H9 (cell line): ENCODE measurements around the gene ITIH5. TPM values are rescaled to one million over a fixed set of nuclear protein-coding genes. Genes with fewer than 3 reads are reported as not detected.

Experiments used
- DNase-seq: peaks from one replicate; pipeline ENCODE4 v3.0.0-alpha.2; 2017
- H2AFZ ChIP-seq: one replicate; pipeline ENCODE4 v1.6.1; 2013; ENCODE audit warnings: mild to moderate bottlenecking, low read length, control low read depth, moderate library complexity
- H2AK5ac ChIP-seq: 2 replicates; pipeline ENCODE4 v1.6.1; 2013; ENCODE audit warnings: low read length, control low read depth, mixed read lengths; ENCODE audit not compliant: insufficient read length
- H2BK120ac ChIP-seq: one replicate; pipeline ENCODE4 v1.6.1; 2013; ENCODE audit warnings: low read depth, mild to moderate bottlenecking, low read length, control low read depth, inconsistent platforms; ENCODE audit not compliant: poor library complexity, severe bottlenecking
- H2BK12ac ChIP-seq: 2 replicates; pipeline ENCODE4 v1.6.1; 2013; ENCODE audit warnings: low read length, control low read depth, mixed read lengths, low read depth; ENCODE audit not compliant: insufficient read length
- H2BK15ac ChIP-seq: 2 replicates; pipeline ENCODE4 v1.6.1; 2013; ENCODE audit warnings: low read depth, low read length, control low read depth
- H2BK20ac ChIP-seq: one replicate; pipeline ENCODE4 v1.6.1; 2013; ENCODE audit warnings: low read depth, mild to moderate bottlenecking, low read length, control low read depth, inconsistent platforms; ENCODE audit not compliant: poor library complexity, severe bottlenecking
- H2BK5ac ChIP-seq: 2 replicates; pipeline ENCODE4 v1.6.1; 2013; ENCODE audit warnings: low read length, control low read depth, mixed read lengths; ENCODE audit not compliant: insufficient read length
- H3K14ac ChIP-seq: 2 replicates; pipeline ENCODE4 v1.6.1; 2013; ENCODE audit warnings: low read length, control low read depth; ENCODE audit not compliant: insufficient read depth
- H3K18ac ChIP-seq: 2 replicates; pipeline ENCODE4 v1.6.1; 2013; ENCODE audit warnings: low read depth, mild to moderate bottlenecking, mixed read lengths, low read length, control low read depth; ENCODE audit not compliant: insufficient read length
- H3K23ac ChIP-seq: 2 replicates; pipeline ENCODE4 v1.6.1; 2013; ENCODE audit warnings: low read length, control low read depth, mixed read lengths, low read depth; ENCODE audit not compliant: insufficient read length
- H3K23me2 ChIP-seq: 2 replicates; pipeline ENCODE4 v1.6.1; 2013; ENCODE audit warnings: low read depth, mild to moderate bottlenecking, mixed read lengths, low read length, control low read depth; ENCODE audit not compliant: insufficient read length, poor library complexity, severe bottlenecking
- H3K27ac ChIP-seq: 2 replicates; pipeline ENCODE4 v1.5.1; 2013; ENCODE audit warnings: low read length, control low read depth, mixed read lengths, low read depth; ENCODE audit not compliant: insufficient read length
- H3K27me3 ChIP-seq: 2 replicates; pipeline ENCODE4 v1.6.1; 2013; ENCODE audit warnings: low read length, control low read depth, inconsistent platforms; ENCODE audit not compliant: insufficient read depth
- H3K4ac ChIP-seq: 2 replicates; pipeline ENCODE4 v1.6.1; 2013; ENCODE audit warnings: low read depth, mild to moderate bottlenecking, control low read depth, inconsistent platforms, low read length, moderate library complexity
- H3K4me1 ChIP-seq: 2 replicates; pipeline ENCODE4 v1.6.1; 2013; ENCODE audit warnings: low read length, control low read depth, inconsistent platforms; ENCODE audit not compliant: insufficient read depth
- H3K4me2 ChIP-seq: 2 replicates; pipeline ENCODE4 v1.6.1; 2013; ENCODE audit warnings: low read length, control low read depth, mixed read lengths; ENCODE audit not compliant: insufficient read length, insufficient read depth
- H3K56ac ChIP-seq: 2 replicates; pipeline ENCODE4 v1.6.1; 2013; ENCODE audit warnings: low read depth, mild to moderate bottlenecking, mixed read lengths, low read length, control low read depth; ENCODE audit not compliant: insufficient read length
- H3K79me1 ChIP-seq: 2 replicates; pipeline ENCODE4 v1.6.1; 2013; ENCODE audit warnings: low read depth, mild to moderate bottlenecking, moderate library complexity, low read length, control low read depth, inconsistent platforms; ENCODE audit not compliant: insufficient read depth, poor library complexity, severe bottlenecking
- H3K79me2 ChIP-seq: 2 replicates; pipeline ENCODE4 v1.6.1; 2013; ENCODE audit warnings: low read length, control low read depth, inconsistent platforms; ENCODE audit not compliant: insufficient read depth
- H3K9ac ChIP-seq: 2 replicates; pipeline ENCODE4 v1.6.1; 2013; ENCODE audit warnings: low read length, control low read depth, mixed read lengths; ENCODE audit not compliant: insufficient read length; ENCODE audit errors: extremely low read depth
- H3K9me3 ChIP-seq: one replicate; pipeline ENCODE4 v1.6.1; 2013; ENCODE audit warnings: low read depth, low read length, inconsistent platforms; ENCODE audit not compliant: control insufficient read depth
- H3T11ph ChIP-seq: one replicate; pipeline ENCODE4 v1.6.1; 2013; ENCODE audit warnings: mild to moderate bottlenecking, low read length, control low read depth, inconsistent platforms
- H4K20me1 ChIP-seq: one replicate; pipeline ENCODE4 v1.6.1; 2013; ENCODE audit not compliant: control insufficient read depth, insufficient read length, insufficient read depth
- H4K5ac ChIP-seq: 2 replicates; pipeline ENCODE4 v1.6.1; 2013; ENCODE audit warnings: low read depth, mild to moderate bottlenecking, mixed read lengths, low read length, control low read depth; ENCODE audit not compliant: insufficient read length
- H4K8ac ChIP-seq: replicated peaks from 2 replicates; pipeline ENCODE4 v1.6.1; 2013; ENCODE audit warnings: low read length, control low read depth, mixed read lengths, low read depth; ENCODE audit not compliant: insufficient read length
- H4K91ac ChIP-seq: 2 replicates; pipeline ENCODE4 v1.6.1; 2013; ENCODE audit warnings: low read depth, mild to moderate bottlenecking, moderate library complexity, mixed read lengths, low read length, control low read depth; ENCODE audit not compliant: insufficient read length
- H3K27ac Mint-ChIP-seq, 3 experiments: 2 replicates in 2 of 3; 3 replicates in 1 of 3; pipeline ENCODE4 v1.8.0; 2020 to 2021; ENCODE audit warnings: mixed read lengths in 3 of 3, mild to moderate bottlenecking in 1 of 3, moderate library complexity in 1 of 3
- H3K27me3 Mint-ChIP-seq: 2 replicates; pipeline ENCODE4 v1.8.0; 2021; ENCODE audit warnings: low read depth, mild to moderate bottlenecking, moderate library complexity, mixed read lengths
- H3K36me3 Mint-ChIP-seq, 3 experiments: 2 replicates in 2 of 3; 3 replicates in 1 of 3; pipeline ENCODE4 v1.8.0; 2020 to 2021; ENCODE audit warnings: low read depth in 3 of 3, mixed read lengths in 3 of 3; ENCODE audit not compliant: insufficient read depth in 1 of 3
- H3K4me1 Mint-ChIP-seq, 2 experiments: 2 replicates each; pipeline ENCODE4 v1.8.0; 2020; ENCODE audit warnings: mixed read lengths in 2 of 2
- H3K4me3 Mint-ChIP-seq, 2 experiments: 2 replicates in 1 of 2; 3 replicates in 1 of 2; pipeline ENCODE4 v1.8.0; 2020 to 2021; ENCODE audit warnings: mild to moderate bottlenecking in 2 of 2, mixed read lengths in 2 of 2, moderate library complexity in 1 of 2
- H3K9me3 Mint-ChIP-seq, 2 experiments: 2 replicates in 1 of 2; 3 replicates in 1 of 2; pipeline ENCODE4 v1.8.0; 2020; ENCODE audit warnings: mild to moderate bottlenecking in 2 of 2, mixed read lengths in 2 of 2, moderate library complexity in 1 of 2
- WGBS: extraction: QIAGEN DNeasy Blood & Tissue Kit; methylation state at CpG from one replicate; pipeline ENCODE4 v1.1.7; 2013; ENCODE audit warnings: missing lambda C conversion rate, low lambda C conversion rate, mixed read lengths; ENCODE audit not compliant: insufficient read length; ENCODE audit errors: extremely low coverage; 5-methylcytosine and 5-hydroxymethylcytosine counted together
- total RNA-seq: library from RNA; stranded (reverse); gene quantifications from 2 replicates; pipeline ENCODE4 v1.2.1, GENCODE V29; 2021
- TF ChIP-seq, protein P1 (sequence below): fragments of 200-600 bp; sonication (generic); conservative IDR thresholded peaks from 3 replicates; pipeline ENCODE4 v1.8.0; 2021; ENCODE audit warnings: antibody characterized with exemption, mild to moderate bottlenecking

Gene ITIH5
- total RNA-seq, 1 experiment from 2014 or later = 1.3 TPM

DNA sequence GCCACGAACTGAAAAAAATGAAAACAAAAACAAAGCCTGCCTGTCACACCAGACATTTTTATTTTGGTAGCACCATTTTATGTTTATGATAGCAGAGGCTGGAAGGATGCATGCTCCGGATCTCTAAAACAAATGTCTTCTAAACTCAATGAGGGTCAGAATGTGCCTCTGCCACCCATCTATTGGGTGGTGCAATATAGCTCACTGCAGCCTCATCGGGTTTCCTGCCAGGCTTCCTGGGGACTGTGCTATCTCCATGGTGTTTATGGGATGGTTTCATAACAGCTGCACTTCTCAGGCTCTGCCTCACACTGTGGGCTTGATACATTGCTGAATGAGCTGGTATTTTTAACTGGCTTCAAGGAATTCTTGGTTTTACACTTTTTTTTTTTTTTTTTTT is 94.4 kb downstream of the ITIH5 start:
- Histone ChIP-seq H3K4me1 (no peaks in the 10 kb centered on the region), H3K14ac (no peak overlapping the region), H2BK15ac (no peak overlapping the region), H2BK12ac (no peak overlapping the region), H3K27me3 (no peaks in the 10 kb centered on the region), H3K79me1 (no peaks in the 10 kb centered on the region), H2BK20ac (no peak overlapping the region), H2BK120ac (no peak overlapping the region), H3K23ac (no peak overlapping the region), H3K27ac (no peak overlapping the region), H3K9me3 (no peaks in the 10 kb centered on the region), H3K79me2 (no peaks in the 10 kb centered on the region), H3K9ac (no peak overlapping the region), H3K18ac (no peak overlapping the region), H3K4ac (no peak overlapping the region), H3K56ac (no peak overlapping the region), H3T11ph (no peak overlapping the region), H4K91ac (no peak overlapping the region), H3K23me2 (no peaks in the 10 kb centered on the region), H2BK5ac (no peak overlapping the region), H2AFZ (no peak overlapping the region), H4K5ac (no peak overlapping the region), H4K8ac (no peak overlapping the region), H2AK5ac (no peak overlapping the region), H4K20me1 (no peaks in the 10 kb centered on the region), H3K4me2 (no peak overlapping the region)
- H3K4me1 Mint-ChIP-seq = 0 out of 4 replicates have a peak, but pooled peaks cover 0 to 3% of the 10 kb centered on the region in 2 experiments
- DNase-seq = no peak
- no CpG with 5 or more reads among the region's 3 CpGs for WGBS
- H3K27me3 Mint-ChIP-seq = no peaks in the 10 kb centered on the region; the same call in 1 of the 2 replicates
- no peaks in the 10 kb centered on the region for H3K9me3 Mint-ChIP-seq
- no peak overlapping the region for H3K4me3 Mint-ChIP-seq
- TF ChIP-seq, protein P1, sequence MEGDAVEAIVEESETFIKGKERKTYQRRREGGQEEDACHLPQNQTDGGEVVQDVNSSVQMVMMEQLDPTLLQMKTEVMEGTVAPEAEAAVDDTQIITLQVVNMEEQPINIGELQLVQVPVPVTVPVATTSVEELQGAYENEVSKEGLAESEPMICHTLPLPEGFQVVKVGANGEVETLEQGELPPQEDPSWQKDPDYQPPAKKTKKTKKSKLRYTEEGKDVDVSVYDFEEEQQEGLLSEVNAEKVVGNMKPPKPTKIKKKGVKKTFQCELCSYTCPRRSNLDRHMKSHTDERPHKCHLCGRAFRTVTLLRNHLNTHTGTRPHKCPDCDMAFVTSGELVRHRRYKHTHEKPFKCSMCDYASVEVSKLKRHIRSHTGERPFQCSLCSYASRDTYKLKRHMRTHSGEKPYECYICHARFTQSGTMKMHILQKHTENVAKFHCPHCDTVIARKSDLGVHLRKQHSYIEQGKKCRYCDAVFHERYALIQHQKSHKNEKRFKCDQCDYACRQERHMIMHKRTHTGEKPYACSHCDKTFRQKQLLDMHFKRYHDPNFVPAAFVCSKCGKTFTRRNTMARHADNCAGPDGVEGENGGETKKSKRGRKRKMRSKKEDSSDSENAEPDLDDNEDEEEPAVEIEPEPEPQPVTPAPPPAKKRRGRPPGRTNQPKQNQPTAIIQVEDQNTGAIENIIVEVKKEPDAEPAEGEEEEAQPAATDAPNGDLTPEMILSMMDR = no peak
- no peaks in the 10 kb centered on the region for H3K36me3 Mint-ChIP-seq
- no peak overlapping the region for H3K27ac Mint-ChIP-seq
